HCT116 (cell line): ENCODE results near the gene SLC22A24. TPM values are rescaled to one million over a fixed set of nuclear protein-coding genes. Genes with fewer than 3 reads are reported as not detected.

ENCODE experiments used
- ATAC-seq: fragments of 200-7000 bp; cut with Tn5 transposase; 2 replicates; pipeline ENCODE4 v1.9.1; 2020; ENCODE audit warnings: mild to moderate bottlenecking, moderate library complexity
- BruUV-seq: library from RNA; stranded (reverse); fragments of 400-500 nt; replicated peaks from 2 replicates; lab custom pipeline; 2021; lab: Mats Ljungman, UMichigan
- CTCF ChIA-PET: fragments of 300-600 bp; sonication (Branson Sonifier 250); formaldehyde crosslinking; loops from one replicate; lab custom pipeline; 2021; ENCODE audit warnings: antibody characterized with exemption; lab: Charles Lee
- POLR2A ChIA-PET: fragments of 300-600, 350-600 bp; sonication (Branson Sonifier 250); formaldehyde crosslinking; loops from one replicate; lab custom pipeline; 2021; ENCODE audit warnings: antibody characterized with exemption; lab: Charles Lee
- RAD21 ChIA-PET, 2 experiments: fragments of 300-600 bp; sonication (Branson Sonifier 250); formaldehyde crosslinking; loops; one replicate each; lab custom pipeline; 2023; ENCODE audit warnings: low total read pairs in 2 of 2; ENCODE audit not compliant: uncharacterized antibody in 2 of 2, unreplicated experiment in 2 of 2, low non-redundant PET in 1 of 2; lab: Charles Lee
- DNase-seq: peaks from one replicate; pipeline ENCODE4 v3.0.0-alpha.2; 2010; ENCODE audit warnings: low read depth, low spot score
- H2AFZ ChIP-seq: fragments of 200-600 bp; shearing (Covaris generic), sonication (generic); 2 replicates; pipeline ENCODE4 v1.6.1; 2017; ENCODE audit warnings: low read depth, mixed run types, mixed read lengths, antibody characterized with exemption, low read length; ENCODE audit not compliant: poor library complexity, severe bottlenecking
- H3K27ac ChIP-seq: 2 replicates; pipeline ENCODE4 v1.5.1; 2012; ENCODE audit warnings: low read depth, low read length
- H3K27me3 ChIP-seq: fragments of 200-600 bp; sonication (generic); 2 replicates; pipeline ENCODE4 v1.6.1; 2016; ENCODE audit warnings: mixed run types, low read length, mixed read lengths; ENCODE audit not compliant: insufficient read depth
- H3K36me3 ChIP-seq, 2 experiments: fragments of 200-500 bp in 1 of 2; fragments of 200-600 bp in 1 of 2; sonication (Bioruptor generic) in 1 of 2; sonication (generic) in 1 of 2; 2 replicates each; pipeline versions ENCODE4 v1.5.1 to v1.6.1; 2014 to 2016; ENCODE audit warnings: low read length in 2 of 2, inconsistent platforms in 1 of 2, mixed read lengths in 1 of 2, mixed run types in 1 of 2; ENCODE audit not compliant: insufficient read depth in 2 of 2, control insufficient read depth in 1 of 2
- H3K4me1 ChIP-seq, 2 experiments: fragments of 200-600 bp in 1 of 2; sonication (generic) in 1 of 2; 2 replicates each; pipeline versions ENCODE4 v1.5.1 to v1.6.1; 2012 to 2017; ENCODE audit warnings: low read length in 2 of 2, inconsistent platforms in 1 of 2, mild to moderate bottlenecking in 1 of 2, mixed read lengths in 1 of 2, mixed run types in 1 of 2, moderate library complexity in 1 of 2; ENCODE audit not compliant: insufficient read depth in 2 of 2, control insufficient read depth in 1 of 2
- H3K4me2 ChIP-seq: fragments of 200-600 bp; sonication (generic); 2 replicates; pipeline ENCODE4 v1.6.1; 2017; ENCODE audit warnings: mixed run types, low read length, mixed read lengths
- H3K4me3 ChIP-seq, 2 experiments: fragments of 200-600 bp in 1 of 2; sonication (generic) in 1 of 2; replicated peaks in 1 of 2; 2 replicates each; pipeline ENCODE4 v1.5.1; 2011 to 2016; ENCODE audit warnings: low read length in 2 of 2, control low read depth in 1 of 2, low read depth in 1 of 2, mild to moderate bottlenecking in 1 of 2, mixed read lengths in 1 of 2, mixed run types in 1 of 2
- H3K79me2 ChIP-seq: fragments of 200-600 bp; sonication (generic); 2 replicates; pipeline ENCODE4 v1.6.1; 2017; ENCODE audit warnings: mild to moderate bottlenecking, mixed run types, low read length, moderate library complexity, mixed read lengths; ENCODE audit not compliant: insufficient read depth
- H3K9ac ChIP-seq: fragments of 200-600 bp; sonication (generic); 2 replicates; pipeline ENCODE4 v1.6.1; 2016; ENCODE audit warnings: low read length, mixed read lengths
- H3K9me2 ChIP-seq: fragments of 200-600 bp; sonication (generic), shearing (Covaris generic); 2 replicates; pipeline ENCODE4 v1.6.1; 2017; ENCODE audit warnings: mixed run types, mild to moderate bottlenecking, moderate library complexity; ENCODE audit not compliant: insufficient read depth
- H3K9me3 ChIP-seq, 2 experiments: fragments of 200-500 bp in 1 of 2; fragments of 200-600 bp in 1 of 2; sonication (Bioruptor generic) in 1 of 2; sonication (generic) in 1 of 2; 2 replicates each; pipeline ENCODE4 v1.6.1; 2014 to 2017; ENCODE audit warnings: low read length in 2 of 2, mixed read lengths in 2 of 2, inconsistent platforms in 1 of 2, low read depth in 1 of 2, mild to moderate bottlenecking in 1 of 2, mixed run types in 1 of 2, moderate library complexity in 1 of 2; ENCODE audit not compliant: control insufficient read depth in 1 of 2, insufficient read depth in 1 of 2
- H4K20me1 ChIP-seq: fragments of 200-600 bp; sonication (generic), shearing (Covaris generic); 2 replicates; pipeline ENCODE4 v1.6.1; 2017; ENCODE audit warnings: mixed run types, mild to moderate bottlenecking, moderate library complexity; ENCODE audit not compliant: insufficient read depth
- CBX3 ChIP-seq: IDR thresholded peaks from 2 replicates; pipeline ENCODE4 v1.6.1; 2012; ENCODE audit warnings: low read depth
- CEBPB ChIP-seq: IDR thresholded peaks from 2 replicates; pipeline ENCODE4 v1.6.1; 2012; ENCODE audit warnings: low read depth
- ELF1 ChIP-seq: IDR thresholded peaks from 2 replicates; pipeline ENCODE4 v1.6.1; 2012; ENCODE audit warnings: low read depth, borderline replicate concordance
- EZH2 ChIP-seq: fragments of 200-600 bp; sonication (generic); IDR thresholded peaks from 2 replicates; pipeline ENCODE4 v1.6.1; 2017; ENCODE audit warnings: antibody characterized with exemption, mixed run types
- FOSL1 ChIP-seq: IDR thresholded peaks from 2 replicates; pipeline ENCODE4 v1.6.1; 2012; ENCODE audit warnings: low read depth
- JUND ChIP-seq: IDR thresholded peaks from 2 replicates; pipeline ENCODE4 v1.6.1; 2012
- SIN3A ChIP-seq: IDR thresholded peaks from 2 replicates; pipeline ENCODE4 v1.6.1; 2012; ENCODE audit warnings: low read depth
- TCF7L2 ChIP-seq: IDR thresholded peaks from 2 replicates; pipeline ENCODE4 v1.7.0; 2011; ENCODE audit warnings: borderline replicate concordance, inconsistent platforms; ENCODE audit not compliant: insufficient read depth, insufficient read length; ENCODE audit errors: extremely low read depth
- intact Hi-C: fragments of 100-400 bp; cut with micrococcal nuclease; formaldehyde crosslinking; loops from 2 replicates; pipeline ENCODE4 v1.10.0; 2022
- total RNA-seq: library from RNA; stranded (reverse); gene quantifications from one replicate; pipeline ENCODE4 v1.2.1, GENCODE V29; 2021; ENCODE audit not compliant: unreplicated experiment

Gene SLC22A24
- total RNA-seq, 1 experiment from 2014 or later = not detected

DNA sequence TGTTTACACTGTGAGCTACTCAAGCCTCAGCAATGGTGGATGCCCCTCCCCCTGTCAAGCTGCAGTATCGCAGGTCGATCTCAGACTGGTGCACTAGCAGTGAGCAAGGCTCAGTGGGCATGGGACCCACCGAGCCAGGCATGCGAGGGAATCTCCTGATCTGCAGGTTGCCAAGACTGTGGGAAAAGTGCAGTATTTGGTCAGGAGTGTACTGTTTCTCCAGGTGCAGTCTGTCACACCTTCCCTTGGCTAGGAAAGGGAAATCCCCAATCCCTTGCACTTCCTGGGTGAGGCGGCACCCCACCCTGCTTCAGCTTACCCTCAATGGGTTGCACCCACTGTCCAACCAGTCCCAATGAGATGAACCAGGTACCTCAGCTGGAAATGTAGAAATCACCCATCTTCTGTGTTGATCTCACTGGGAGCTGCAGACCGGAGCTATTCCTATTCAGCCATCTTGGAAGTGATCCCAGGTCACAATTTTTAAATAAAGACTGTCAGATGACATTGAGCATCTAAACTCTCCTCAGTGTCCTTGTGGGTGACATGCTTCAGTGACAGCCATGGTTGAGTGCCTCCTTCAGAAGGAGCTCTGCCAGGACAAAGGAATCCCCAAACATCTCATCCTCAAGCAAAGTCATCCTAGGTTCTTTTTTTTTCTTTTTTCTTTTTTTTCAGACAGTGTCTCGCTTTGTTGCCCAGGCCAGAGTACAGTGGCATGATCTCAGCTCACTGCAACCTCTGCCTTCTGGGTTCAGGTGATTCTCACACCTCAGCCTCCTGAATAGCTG is 10.8 kb downstream of the SLC22A24 start:
- intact Hi-C loops = no loop called here

DNA sequence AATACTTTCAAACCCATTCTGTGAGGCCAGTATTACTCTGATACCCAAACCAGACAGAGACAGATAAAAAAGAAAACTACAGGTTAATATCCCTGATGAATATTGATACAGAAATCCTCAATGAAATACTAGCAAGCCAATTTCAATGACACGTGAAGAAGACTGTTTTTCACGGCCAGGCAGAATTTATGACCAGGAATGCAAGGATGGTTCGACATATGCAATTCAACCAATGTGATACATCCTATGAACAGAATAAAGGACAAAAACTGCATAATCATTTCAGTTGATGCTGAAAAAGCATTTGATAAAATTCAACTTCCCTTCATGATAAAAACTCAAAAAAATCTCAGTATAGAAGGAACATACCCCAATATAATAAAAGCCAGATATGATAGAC is 44.5 kb downstream of the SLC22A24 start:
- no peak overlapping the region for H2AFZ ChIP-seq
- ChIA-PET POLR2A (no interaction called here), RAD21 (no interaction called here), CTCF (no interaction called here)
- no peak overlapping the region for H3K4me2 ChIP-seq
- no peak for DNase-seq
- ATAC-seq = no peak
- intact Hi-C loops = loop anchor here (10.0 kb wide), 1 partner anchor 45 kb away; the partner anchor contains the start of gene SLC22A24
- no peak overlapping the region for H3K4me3 ChIP-seq
- no peaks in the 10 kb centered on the region for H3K36me3 ChIP-seq
- H3K9me3 ChIP-seq = peaks cover 0 to 6% of the 10 kb centered on the region in 2 experiments; a peak in 3 of 4 replicates
- no TSS peak for BruUV-seq
- H3K9ac ChIP-seq = no peak overlapping the region
- TF ChIP-seq TCF7L2 = no peak
- TF ChIP-seq JUND = no peak
- no peak for TF ChIP-seq FOSL1
- no peak for TF ChIP-seq SIN3A
- 0 out of 2 replicates have a peak, but pooled peaks cover 14% of the 10 kb centered on the region for H3K27me3 ChIP-seq
- no peak overlapping the region for H3K27ac ChIP-seq
- H3K79me2 ChIP-seq = no peaks in the 10 kb centered on the region
- no peaks in the 10 kb centered on the region for H3K9me2 ChIP-seq
- H3K4me1 ChIP-seq = no peaks in the 10 kb centered on the region
- H4K20me1 ChIP-seq = no peaks in the 10 kb centered on the region

More for the DNA sequence above, 10.8 kb downstream of the SLC22A24 start:
- no peaks in the 10 kb centered on the region for H3K9me2 ChIP-seq
- DNase-seq (no peak), ATAC-seq (no peak)
- H3K9me3 ChIP-seq = no peaks in the 10 kb centered on the region
- no peak overlapping the region for H2AFZ ChIP-seq
- H3K9ac ChIP-seq = no peak overlapping the region
- no peak overlapping the region for H3K4me2 ChIP-seq
- no peak overlapping the region for H3K4me3 ChIP-seq
- no peaks in the 10 kb centered on the region for H3K4me1 ChIP-seq
- peaks cover 40% of the 10 kb centered on the region for H3K27me3 ChIP-seq
- BruUV-seq = no TSS peak
- no peaks in the 10 kb centered on the region for H4K20me1 ChIP-seq
- no peak overlapping the region for H3K27ac ChIP-seq
- POLR2A ChIA-PET = no interaction called here
- no peak for TF ChIP-seq CEBPB
- TF ChIP-seq CBX3 = no peak
- TF ChIP-seq EZH2 = no peak
- TF ChIP-seq ELF1 = no peak
- H3K36me3 ChIP-seq = no peaks in the 10 kb centered on the region
- CTCF ChIA-PET = no interaction called here
- RAD21 ChIA-PET = no interaction called here
- H3K79me2 ChIP-seq = no peaks in the 10 kb centered on the region
